H1 (cell line): Measurements from ENCODE around the gene SERINC4. TPM values are rescaled to one million over a fixed set of nuclear protein-coding genes. Genes with fewer than 3 reads are reported as not detected.
A peak's percentile ranks its signal among the peaks of the same experiment; 100 is the strongest.

Source experiments
- PHF8 ChIP-seq: fragments of 200-600 bp; sonication (generic); conservative IDR thresholded peaks from 2 replicates; pipeline ENCODE4 v1.7.1; 2012; ENCODE audit warnings: low read depth, mild to moderate bottlenecking, inconsistent platforms, low read length, moderate library complexity
- RBBP5 ChIP-seq: IDR thresholded peaks from 2 replicates; pipeline ENCODE4 v1.7.1; 2012; ENCODE audit warnings: low read depth, mild to moderate bottlenecking, inconsistent platforms, low read length, moderate library complexity, borderline replicate concordance
- RNF2 ChIP-seq: fragments of 200-900, 300-1000 bp; sonication (generic); IDR thresholded peaks from 2 replicates; pipeline ENCODE4 v1.7.1; 2016; ENCODE audit warnings: borderline replicate concordance, low read depth, mild to moderate bottlenecking, antibody characterized with exemption, low read length; ENCODE audit not compliant: poor library complexity, severe bottlenecking; ENCODE audit errors: missing control alignments
- SIN3A ChIP-seq, 2 experiments: IDR thresholded peaks in 1 of 2; conservative IDR thresholded peaks in 1 of 2; 2 replicates each; pipeline ENCODE4 v1.6.1; 2011 to 2012; ENCODE audit warnings: low read length in 2 of 2, improper control_type of control experiment in 1 of 2, low read depth in 1 of 2, mild to moderate bottlenecking in 1 of 2
- TAF1 ChIP-seq: IDR thresholded peaks from 2 replicates; pipeline ENCODE4 v1.6.1; 2011; ENCODE audit warnings: mild to moderate bottlenecking, low read depth, low read length
- TEAD4 ChIP-seq: IDR thresholded peaks from 2 replicates; pipeline ENCODE4 v1.6.1; 2012; ENCODE audit warnings: low read depth, low read length, inconsistent platforms, mixed read lengths
- polyA plus RNA-seq, 7 experiments: library from polyadenylated mRNA; depleted of rRNA in 3 of 7; stranded (reverse) in 5 of 7; unstranded in 2 of 7; fragments of >200 nt in 5 of 7; fragments of 200-250 nt in 2 of 7; gene quantifications; 1 replicate in 5 of 7; 2 replicates in 1 of 7; 4 replicates in 1 of 7; pipeline versions ENCODE4 v1.2.1 to v1.2.3, GENCODE V29; 2011 to 2013; ENCODE audit warnings: missing spikeins in 2 of 7, mixed read lengths in 2 of 7
- total RNA-seq: library from RNA; stranded (reverse); fragmentation: NEBNext Ultra II Directional; extraction: Animal tissue kit (Norgen Biotek cat#: 25700); gene quantifications from 2 replicates; pipeline ENCODE4 v1.2.1, GENCODE V29; 2021

Gene SERINC4
- total and polyA plus RNA-seq, 2 of the 8 experiments (the other 6 are each of a cell fraction or from before 2014, with no cell fraction given): 0.08 TPM; not detected in 1

DNA sequence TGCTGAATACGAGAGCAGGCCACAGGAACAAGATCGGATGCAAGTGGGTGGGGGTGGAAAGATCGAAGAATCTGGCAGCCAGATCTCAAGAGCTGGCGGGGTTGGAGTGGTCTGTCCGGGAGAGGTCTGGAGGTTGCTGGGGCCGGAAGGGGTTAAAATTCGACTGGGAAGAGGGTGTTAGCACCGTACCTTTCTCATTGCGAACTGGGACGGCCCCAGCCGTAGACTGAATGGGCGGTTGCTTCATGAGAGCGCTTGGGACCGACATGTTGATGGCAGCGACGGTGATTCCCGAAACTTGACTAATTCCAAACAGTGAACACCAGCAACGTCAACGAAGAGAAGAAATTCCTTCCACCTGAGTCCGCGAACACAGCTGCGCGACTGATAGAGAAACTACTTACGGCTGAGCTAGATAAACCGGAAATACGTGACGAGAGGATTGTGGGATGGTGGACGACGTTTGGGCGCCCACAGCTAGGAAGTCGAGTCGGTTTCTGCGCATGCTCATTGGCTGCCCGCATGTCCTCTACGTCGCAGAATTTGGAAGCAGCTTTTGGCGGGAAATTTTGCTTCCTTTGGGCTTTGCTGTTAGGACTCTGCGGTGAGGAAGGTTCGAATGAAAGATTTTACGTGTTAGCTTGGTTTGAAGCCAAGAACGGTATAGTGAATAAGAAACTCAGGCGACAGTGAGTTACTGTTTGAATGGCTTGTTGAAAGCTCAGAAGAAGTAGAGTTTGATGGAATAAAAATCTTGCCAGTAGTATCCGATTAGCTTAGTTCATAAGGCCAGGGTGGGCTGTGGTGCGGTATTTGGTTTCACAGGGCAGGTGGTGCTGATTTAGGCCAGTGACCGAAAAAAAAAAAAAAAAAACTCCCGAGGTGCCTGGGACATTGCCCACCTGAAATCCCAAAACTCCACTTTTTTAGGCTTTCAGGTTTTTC is 24.6 kb upstream of the SERINC4 start, which contains the start of gene MFAP1 (continued):
- TF ChIP-seq RNF2 (peak; percentile 24), SIN3A (conservative IDR thresholded peaks at IDR 0.05 in 1 of 2, IDR thresholded peaks at IDR 0.05 in 1 of 2; ENCODE audit: low read depth in 1 of 2, low read length in 2 of 2) (peak; percentile 61 to 74; a peak in 3 of 4 replicates), TAF1 (peak; percentile 93), PHF8 (peak; percentile 87), TEAD4 (peak; percentile 26; the same call in 1 of the 2 replicates), RBBP5 (peak; percentile 94)
- TF ChIP-seq, all 59 proteins: peak for 23
